Naive thymus-derived CD8-positive, alpha-beta T cell (primary cell): ENCODE results near the gene GLO1. TPM values are rescaled to one million over a fixed set of nuclear protein-coding genes. Genes with fewer than 3 reads are reported as not detected.
A peak's percentile ranks its signal among the peaks of the same experiment; 100 is the strongest.

ENCODE experiments used
- ATAC-seq, 2 donors: fragments of 150-1000 bp; cut with Tn5 transposase in 1 of 2; sonication (Bioruptor Pico), chemical (Tn5 transposase) in 1 of 2; 1 replicate in 1 of 2; 2 replicates in 1 of 2; pipeline ENCODE4 v1.10.0; 2021; ENCODE audit warnings: mild to moderate bottlenecking in 2 of 2, moderate library complexity in 2 of 2
- POLR2A ChIA-PET: fragments of 350-600 bp; sonication (Branson Sonifier 250); formaldehyde crosslinking; loops from one replicate; lab custom pipeline; 2021; ENCODE audit warnings: antibody characterized with exemption; lab: Charles Lee
- DNase-seq, 10 donors: peaks; one replicate each; pipeline versions ENCODE4 v3.0.0 to v3.0.0-alpha.2; 2020 to 2022
- H3K27ac Mint-ChIP-seq, 10 donors: one replicate each; pipeline ENCODE4 v1.8.0; 2020 to 2022; ENCODE audit warnings: mild to moderate bottlenecking in 10 of 10, mixed read lengths in 10 of 10, moderate library complexity in 4 of 10, inconsistent platforms in 1 of 10
- H3K27me3 Mint-ChIP-seq, 5 donors: one replicate each; pipeline ENCODE4 v1.8.0; 2021 to 2022; ENCODE audit warnings: mixed read lengths in 5 of 5
- H3K36me3 Mint-ChIP-seq, 3 donors: one replicate each; pipeline ENCODE4 v1.8.0; 2020 to 2022; ENCODE audit warnings: mixed read lengths in 3 of 3, mild to moderate bottlenecking in 2 of 3, inconsistent platforms in 1 of 3
- H3K4me1 Mint-ChIP-seq, 4 donors: one replicate each; pipeline ENCODE4 v1.8.0; 2021 to 2022; ENCODE audit warnings: mixed read lengths in 4 of 4
- H3K4me3 Mint-ChIP-seq, 10 donors: one replicate each; pipeline ENCODE4 v1.8.0; 2020 to 2022; ENCODE audit warnings: mild to moderate bottlenecking in 10 of 10, mixed read lengths in 10 of 10, moderate library complexity in 6 of 10, inconsistent platforms in 1 of 10
- H3K9me3 Mint-ChIP-seq, 9 donors: one replicate each; pipeline ENCODE4 v1.8.0; 2020 to 2022; ENCODE audit warnings: mixed read lengths in 9 of 9, mild to moderate bottlenecking in 3 of 9, inconsistent platforms in 1 of 9, moderate library complexity in 1 of 9
- polyA plus RNA-seq, 3 donors: library from polyadenylated mRNA; unstranded; fragments of 300-500 nt; fragmentation: Illumina TruSeq; gene quantifications; one replicate each; pipeline ENCODE4 v1.2.3, GENCODE V29; 2021
- total RNA-seq, 8 experiments: library from RNA in 2 of 8; stranded (reverse) in 2 of 8; gene quantifications; one replicate each; pipeline ENCODE4 v1.2.3 and lab custom pipeline; 2021 to 2026

The GLO1 gene
- total RNA-seq = 10 to 100 TPM; 30.7 to 30.8 TPM
- 100 to 1,000 TPM in 1 of 3 donors, 10 to 100 TPM in 2; 74.1 to 103 (median 80.1) TPM for polyA plus RNA-seq
- total RNA-seq (lab: John Stamatoyannopoulos, UW) = 29.0 to 130 (median 87.9) reads per million in 6 experiments

DNA sequence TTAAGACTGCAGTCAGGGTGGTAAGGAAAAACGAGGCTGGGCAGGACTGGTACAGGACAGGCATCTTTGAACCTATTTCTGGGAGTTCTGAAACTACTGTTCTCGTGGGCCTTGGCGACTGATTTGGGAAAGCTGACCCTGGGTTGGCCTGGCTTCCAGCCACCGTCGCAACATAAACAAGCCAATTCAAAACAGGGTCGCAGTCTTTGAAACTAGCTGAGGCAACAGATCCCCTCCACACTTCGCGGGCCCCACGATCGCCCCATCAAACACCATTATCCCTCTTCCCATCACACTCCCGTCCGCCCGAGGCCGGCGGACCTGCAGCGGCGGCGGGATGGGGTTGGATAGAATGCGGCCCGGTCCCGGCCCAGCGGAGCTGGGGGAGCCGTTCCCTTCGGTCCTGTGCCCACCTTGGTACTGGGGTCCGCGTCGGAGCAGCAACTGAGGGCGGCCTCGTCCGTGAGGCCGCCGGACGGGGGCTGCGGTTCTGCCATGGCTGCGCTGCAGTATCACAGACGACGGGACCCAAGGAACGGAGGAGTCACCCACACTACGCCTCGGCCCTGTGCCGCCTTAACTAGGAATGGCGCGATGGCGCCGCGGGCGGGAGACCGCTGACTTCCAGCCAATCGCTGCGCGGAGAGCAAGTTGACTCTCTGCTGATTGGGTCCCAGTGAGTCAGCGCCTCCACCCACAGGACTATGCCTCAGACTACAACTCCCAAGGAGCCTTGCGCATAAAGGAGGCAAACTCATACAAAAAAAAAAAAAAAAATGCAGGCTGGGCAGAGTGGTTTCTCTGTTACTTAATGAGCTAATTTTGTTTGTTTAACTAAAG is at the start of gene GLO1:
Gene GLO1 (minus strand): TSS at position 588 of the 840 bp plus-strand sequence. CDS start 91 bp downstream, at position 497.
- DNase-seq (peak; percentile 88 to 97 (median 94)), ATAC-seq (peak; percentile 99)
- POLR2A ChIA-PET = interaction anchor here (0.7 to 2.8 kb wide), 8 partner anchors 10 to 356 kb away, joined by 3 to 15 read pairs (median 3); partner anchors contain the start of gene BTBD9
- Mint-ChIP-seq H3K4me3 (peak within 1 kb of the TSS; percentile 79 to 95 (median 92)), H3K4me1 (peaks cover 15 to 25% (median 21%) of the 10 kb centered on the region in 4 donors), H3K36me3 (peaks cover 9 to 32% (median 22%) of the 10 kb centered on the region in 3 donors), H3K27me3 (peaks cover 2 to 24% (median 10%) of the 10 kb centered on the region in 5 donors), H3K27ac (peak within 1 kb of the TSS; percentile 80 to 95 (median 94)), H3K9me3 (peaks cover 3 to 33% (median 22%) of the 10 kb centered on the region in 9 donors)

DNA sequence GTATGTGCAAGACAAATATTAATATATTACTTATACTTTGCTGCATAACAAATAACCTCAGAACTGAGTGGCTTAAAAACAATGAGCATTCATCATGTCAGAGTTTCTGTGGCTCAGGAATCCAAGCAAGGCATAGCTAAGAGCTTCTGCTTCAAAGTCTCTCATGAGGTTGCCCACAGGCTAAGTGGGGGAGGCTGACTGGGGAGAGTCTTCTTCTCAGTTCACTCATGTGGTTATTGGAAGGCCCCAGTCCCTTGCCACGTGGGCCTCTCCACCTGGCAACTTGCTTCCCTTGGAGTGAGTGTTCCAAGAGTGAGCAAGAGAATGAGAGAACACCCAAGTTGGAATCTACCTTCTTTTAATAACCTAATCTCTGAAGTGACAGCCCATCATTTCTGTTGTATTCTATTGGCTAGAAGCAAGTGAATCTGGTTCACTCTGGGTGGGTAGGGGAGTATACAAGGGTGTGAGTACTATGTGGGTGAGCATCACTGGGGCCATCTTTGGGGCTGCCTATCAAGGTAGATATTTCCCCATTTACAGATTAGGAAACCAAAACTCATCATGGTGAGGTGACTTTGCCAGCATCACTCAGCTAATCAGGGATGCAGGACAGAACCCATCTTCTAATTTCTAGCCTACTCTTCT is 48.1 kb upstream of the GLO1 start:
- POLR2A ChIA-PET = no interaction called here
- Mint-ChIP-seq H3K27ac (no peak overlapping the region), H3K4me1 (no peaks in the 10 kb centered on the region), H3K27me3 (peaks cover 9 to 23% (median 19%) of the 10 kb centered on the region in 5 donors), H3K9me3 (no peaks in the 10 kb centered on the region), H3K36me3 (no peaks in the 10 kb centered on the region), H3K4me3 (no peak overlapping the region)
- ATAC-seq (no peak), DNase-seq (no peak)

DNA sequence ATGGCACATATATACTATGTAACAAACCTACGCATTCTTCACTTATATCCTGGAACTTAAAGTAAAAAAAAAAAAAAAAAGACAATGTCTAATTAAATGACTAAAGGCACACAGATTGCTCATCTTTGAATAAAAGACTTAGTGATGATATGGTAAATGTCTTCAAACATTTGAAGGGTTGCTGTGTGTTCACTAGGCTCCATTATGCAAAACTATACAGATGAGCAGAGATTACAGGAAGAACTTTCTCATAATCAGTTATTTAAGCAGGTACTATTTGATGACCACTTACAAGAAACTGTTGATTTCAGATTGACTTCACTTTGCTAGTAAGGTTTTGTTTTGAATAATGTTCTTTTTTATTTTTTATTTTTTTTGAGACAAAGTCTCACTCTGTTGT is 46.5 kb upstream of the GLO1 start:
- Mint-ChIP-seq H3K4me3 (no peak overlapping the region), H3K9me3 (no peaks in the 10 kb centered on the region), H3K27me3 (peaks cover 18 to 38% (median 25%) of the 10 kb centered on the region in 5 donors), H3K27ac (no peak overlapping the region), H3K36me3 (no peaks in the 10 kb centered on the region), H3K4me1 (no peaks in the 10 kb centered on the region)
- DNase-seq (no peak), ATAC-seq (no peak)
- POLR2A ChIA-PET = no interaction called here

DNA sequence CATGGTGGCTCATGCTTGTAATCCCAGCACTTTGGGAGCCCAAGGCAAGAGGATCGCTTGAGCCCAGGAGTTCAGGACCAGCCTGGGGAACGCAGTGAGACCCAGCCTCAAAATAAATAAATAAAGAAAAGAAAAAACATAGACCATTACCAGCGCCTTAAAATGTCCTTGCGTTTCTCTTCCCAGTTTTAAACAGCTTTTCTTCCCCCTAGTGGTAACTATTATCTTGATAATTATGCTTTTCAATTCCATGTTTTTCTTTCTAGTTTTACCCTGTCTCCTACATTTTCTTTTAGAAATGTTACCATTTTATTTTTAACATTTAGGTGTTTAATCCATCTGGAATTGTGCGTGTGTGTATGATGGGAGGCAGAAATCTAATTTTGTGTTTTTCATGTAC is 36.6 kb upstream of the GLO1 start:
- Mint-ChIP-seq H3K4me3 (no peak overlapping the region), H3K9me3 (peaks cover 0 to 14% (median 5%) of the 10 kb centered on the region in 9 donors), H3K27ac (no peak overlapping the region), H3K36me3 (peaks cover 0 to 10% (median 0%) of the 10 kb centered on the region in 3 donors), H3K27me3 (peaks cover 12 to 37% (median 20%) of the 10 kb centered on the region in 5 donors), H3K4me1 (no peaks in the 10 kb centered on the region)
- POLR2A ChIA-PET = no interaction called here
- DNase-seq = no peak
- ATAC-seq = no peak

DNA sequence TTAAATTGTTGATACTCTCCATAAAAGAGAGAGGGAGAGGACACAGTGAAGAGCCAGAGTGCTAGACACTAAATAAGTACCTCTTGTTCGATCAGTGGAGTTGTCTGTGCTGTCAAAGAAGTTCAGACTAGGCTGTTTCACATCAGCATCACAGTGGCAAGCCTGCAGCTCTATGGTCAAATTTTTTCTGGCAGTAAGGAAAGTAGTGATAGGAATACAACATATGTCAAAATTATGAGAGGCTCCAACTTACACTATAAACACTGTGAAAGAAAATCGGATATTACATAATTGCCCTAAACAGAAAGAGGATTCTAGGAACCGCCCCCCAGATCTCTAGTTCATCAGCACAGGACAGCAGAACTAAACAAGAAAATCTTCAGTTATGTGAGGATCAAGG is 35.3 kb upstream of the GLO1 start:
- peaks cover 0 to 14% (median 5%) of the 10 kb centered on the region in 9 donors for H3K9me3 Mint-ChIP-seq
- H3K4me1 Mint-ChIP-seq = no peaks in the 10 kb centered on the region
- no peak overlapping the region for H3K27ac Mint-ChIP-seq
- ATAC-seq (no peak), DNase-seq (no peak)
- POLR2A ChIA-PET = no interaction called here
- H3K36me3 Mint-ChIP-seq = peaks cover 0 to 10% (median 0%) of the 10 kb centered on the region in 3 donors
- peaks cover 12 to 37% (median 21%) of the 10 kb centered on the region in 5 donors for H3K27me3 Mint-ChIP-seq
- H3K4me3 Mint-ChIP-seq = no peak overlapping the region

DNA sequence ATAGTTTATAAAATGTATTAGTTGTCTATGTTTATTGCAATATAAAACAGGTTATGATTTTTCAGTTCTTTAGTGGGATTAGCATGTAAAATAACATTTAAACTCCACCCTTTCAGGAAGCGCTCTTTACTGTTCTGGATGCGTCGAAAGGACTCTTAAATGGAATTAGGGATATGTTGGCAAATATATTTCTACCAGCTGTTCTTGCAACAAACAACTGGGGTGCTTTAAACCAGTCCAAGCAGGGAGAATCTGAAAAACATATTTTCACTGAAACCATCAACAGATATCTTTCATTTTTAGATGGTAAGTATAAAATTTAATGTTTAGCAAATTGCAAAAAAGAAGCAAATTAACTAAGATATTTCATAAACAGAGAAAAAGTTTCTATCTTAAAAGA is 34.0 kb upstream of the GLO1 start:
- Mint-ChIP-seq H3K4me1 (no peaks in the 10 kb centered on the region), H3K36me3 (peaks cover 0 to 10% (median 0%) of the 10 kb centered on the region in 3 donors), H3K4me3 (no peak overlapping the region), H3K9me3 (peaks cover 0 to 14% (median 5%) of the 10 kb centered on the region in 9 donors), H3K27ac (no peak overlapping the region), H3K27me3 (peaks cover 14 to 51% (median 22%) of the 10 kb centered on the region in 5 donors)
- DNase-seq (no peak), ATAC-seq (no peak)
- POLR2A ChIA-PET = no interaction called here

DNA sequence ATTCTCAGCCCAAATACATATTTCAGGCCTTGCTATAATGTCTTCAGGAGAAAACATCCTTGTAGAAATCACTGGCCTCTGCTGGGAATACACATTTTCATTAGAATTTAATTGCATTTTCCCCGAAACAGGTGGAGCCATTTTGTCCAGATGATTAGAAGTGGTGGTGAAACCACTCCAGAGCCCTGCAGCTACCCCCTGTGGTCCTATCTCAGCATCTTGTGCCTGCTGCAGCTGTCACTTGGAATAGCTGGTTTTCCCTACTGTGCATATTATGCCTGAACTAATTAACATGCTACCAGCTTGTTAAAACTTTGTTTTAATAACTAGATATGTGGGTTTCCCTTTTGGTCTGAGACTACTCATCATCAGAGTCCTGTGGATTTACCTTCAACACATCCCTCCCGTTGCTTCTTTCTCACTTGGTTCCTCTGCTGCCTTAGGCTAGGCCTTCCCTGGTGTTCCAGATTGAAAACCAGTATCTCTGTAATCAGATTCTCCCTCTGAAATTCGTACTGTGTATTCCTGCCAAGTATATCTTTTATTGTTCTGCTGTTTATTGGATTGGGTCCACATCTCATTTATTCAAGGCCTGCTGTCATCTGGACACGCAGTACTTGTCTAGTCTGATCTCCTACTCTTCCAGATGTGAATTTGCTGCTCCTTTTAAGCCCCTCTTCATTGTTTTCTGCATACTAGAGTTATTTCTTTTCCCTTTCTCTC is 27.4 kb upstream of the GLO1 start:
- H3K36me3 Mint-ChIP-seq = peaks cover 0 to 2% (median 0%) of the 10 kb centered on the region in 3 donors
- H3K4me1 Mint-ChIP-seq = peaks cover 0 to 5% (median 0%) of the 10 kb centered on the region in 4 donors
- H3K4me3 Mint-ChIP-seq = no peak overlapping the region
- POLR2A ChIA-PET = no interaction called here
- ATAC-seq (no peak), DNase-seq (no peak)
- peaks cover 11 to 19% (median 14%) of the 10 kb centered on the region in 5 donors for H3K27me3 Mint-ChIP-seq
- H3K27ac Mint-ChIP-seq = no peak overlapping the region
- peaks cover 0 to 4% (median under 1%) of the 10 kb centered on the region in 9 donors for H3K9me3 Mint-ChIP-seq

DNA sequence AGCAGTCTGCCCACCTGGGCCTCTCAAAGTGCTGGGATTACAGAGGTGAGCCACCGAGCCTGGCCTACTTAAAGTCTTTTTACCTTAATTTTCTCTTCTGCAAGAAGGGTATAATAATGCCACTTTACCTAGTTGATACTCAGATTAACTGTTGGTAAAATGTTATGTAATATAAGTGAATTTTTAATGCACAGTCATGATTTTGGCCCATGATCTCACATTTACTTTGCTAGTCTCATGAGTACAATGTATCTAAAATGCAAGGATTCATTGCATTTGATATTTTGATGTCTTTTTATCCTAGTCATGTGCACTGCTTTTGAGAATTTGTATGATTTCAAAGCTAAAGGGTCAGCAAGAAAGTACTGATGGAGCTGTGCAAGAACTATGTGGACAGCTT is 25.3 kb upstream of the GLO1 start:
- Mint-ChIP-seq H3K4me1 (peaks cover 0 to 5% (median 0%) of the 10 kb centered on the region in 4 donors), H3K27ac (no peak overlapping the region), H3K9me3 (no peaks in the 10 kb centered on the region), H3K27me3 (peaks cover 2 to 13% (median 6%) of the 10 kb centered on the region in 5 donors), H3K4me3 (no peak overlapping the region), H3K36me3 (no peaks in the 10 kb centered on the region)
- no peak for ATAC-seq
- POLR2A ChIA-PET = no interaction called here
- DNase-seq = no peak

DNA sequence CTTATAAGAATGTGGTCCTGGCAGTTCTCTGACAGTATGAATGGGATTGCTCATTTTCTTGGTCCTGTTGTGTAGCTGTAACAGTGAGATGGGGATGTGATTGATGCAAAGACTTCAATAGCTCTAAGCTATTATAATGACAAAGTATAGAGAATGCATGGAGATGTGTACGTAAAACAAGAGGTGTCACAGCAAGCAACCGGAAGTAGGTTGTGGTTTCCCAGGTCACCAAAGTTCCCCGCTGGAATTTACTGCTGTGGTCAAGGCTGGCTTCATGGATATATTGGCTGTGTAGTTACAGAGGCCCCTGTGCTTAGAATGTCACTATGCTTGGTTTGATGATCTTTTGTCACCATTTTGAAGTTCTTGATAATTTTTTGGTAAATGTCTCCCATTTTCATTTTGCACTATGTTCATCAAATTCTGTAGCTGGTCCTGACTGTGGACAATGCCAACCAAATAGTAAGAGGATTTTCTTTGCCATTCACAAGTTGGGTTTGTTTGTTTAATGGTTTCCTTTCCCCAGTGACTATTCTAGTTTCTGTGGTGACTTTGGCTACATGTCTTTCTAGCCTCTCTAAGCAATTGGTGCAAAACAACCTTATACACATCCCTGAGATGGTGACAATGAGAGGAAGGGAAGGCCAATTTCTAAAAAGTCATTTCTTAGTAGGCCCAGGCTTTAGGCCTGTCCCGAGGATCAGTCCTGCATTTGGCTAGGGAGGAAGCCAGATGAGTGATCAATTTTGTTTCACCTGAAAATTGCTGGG is 22.7 kb upstream of the GLO1 start:
- DNase-seq (no peak), ATAC-seq (no peak)
- Mint-ChIP-seq H3K9me3 (peaks cover 0 to 7% (median 4%) of the 10 kb centered on the region in 9 donors), H3K27ac (no peak overlapping the region), H3K27me3 (peaks cover 5 to 26% (median 14%) of the 10 kb centered on the region in 5 donors), H3K4me1 (peaks cover 0 to 5% (median 0%) of the 10 kb centered on the region in 4 donors), H3K36me3 (peaks cover 0 to 4% (median 2%) of the 10 kb centered on the region in 3 donors), H3K4me3 (no peak overlapping the region)
- POLR2A ChIA-PET = no interaction called here

DNA sequence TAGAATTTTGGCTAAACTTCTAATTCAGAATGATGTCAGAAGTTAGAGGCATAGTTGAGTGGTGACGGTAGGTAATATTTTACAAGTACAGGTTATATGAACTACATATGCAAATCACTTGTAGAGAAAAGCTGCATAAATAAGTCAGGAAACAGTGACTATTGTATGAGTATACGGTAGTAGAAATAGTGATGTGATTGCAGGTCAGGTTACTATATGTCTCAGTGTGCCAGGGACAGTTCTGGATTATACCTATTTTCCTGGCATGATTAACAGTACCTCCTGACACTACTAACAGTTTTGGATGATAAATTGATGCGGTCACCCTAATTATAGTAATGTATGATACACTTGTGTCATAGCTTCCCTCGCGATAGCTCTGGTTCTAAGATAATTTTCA is 21.4 kb upstream of the GLO1 start:
- Mint-ChIP-seq H3K4me3 (no peak overlapping the region), H3K27me3 (peaks cover 15 to 37% (median 26%) of the 10 kb centered on the region in 5 donors)

DNA sequence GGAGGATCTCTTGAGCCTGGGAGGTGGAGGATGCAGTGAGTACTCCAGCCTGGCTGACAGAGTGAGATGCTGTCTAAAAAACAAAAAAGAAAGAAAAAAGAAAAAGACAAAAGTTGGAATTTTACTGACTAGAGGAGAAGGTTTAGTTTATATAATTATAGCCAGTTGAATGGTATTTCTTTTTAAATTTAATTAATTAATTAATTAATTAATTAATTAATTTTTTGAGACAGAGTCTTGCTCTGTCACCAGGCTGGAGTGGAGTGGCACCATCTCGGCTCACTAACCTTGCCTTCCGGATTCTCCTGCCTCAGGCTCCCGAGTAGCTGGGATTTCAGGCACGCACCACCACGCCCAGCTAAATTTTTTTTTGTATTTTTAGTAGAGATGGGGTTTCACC is 20.8 kb upstream of the GLO1 start:
- peaks cover 0 to 5% (median 0%) of the 10 kb centered on the region in 4 donors for H3K4me1 Mint-ChIP-seq
- H3K27ac Mint-ChIP-seq = no peak overlapping the region
- no peak for DNase-seq
- peaks cover 0 to 14% (median 9%) of the 10 kb centered on the region in 9 donors for H3K9me3 Mint-ChIP-seq
- POLR2A ChIA-PET = no interaction called here
- H3K36me3 Mint-ChIP-seq = peaks cover 0 to 13% (median 5%) of the 10 kb centered on the region in 3 donors
- peaks cover 20 to 43% (median 31%) of the 10 kb centered on the region in 5 donors for H3K27me3 Mint-ChIP-seq
- ATAC-seq = no peak
- no peak overlapping the region for H3K4me3 Mint-ChIP-seq

More for the DNA sequence above, 21.4 kb upstream of the GLO1 start:
- Mint-ChIP-seq H3K9me3 (peaks cover 0 to 13% (median 9%) of the 10 kb centered on the region in 9 donors), H3K27ac (no peak overlapping the region), H3K36me3 (peaks cover 0 to 13% (median 5%) of the 10 kb centered on the region in 3 donors), H3K4me1 (peaks cover 0 to 5% (median 0%) of the 10 kb centered on the region in 4 donors)
- ATAC-seq = no peak
- POLR2A ChIA-PET = interaction anchor here (0.9 kb wide), 1 partner anchor 8 kb away, joined by 3 read pairs; no protein-coding TSS in a partner anchor
- DNase-seq = no peak
